ENCODE results near the gene CNIH2. TPM values are rescaled to one million over a fixed set of nuclear protein-coding genes. Genes with fewer than 3 reads are reported as not detected.

CNIH2 gene
- total and polyA plus RNA-seq, 2 of the 13 experiments (the other 11 are each of a cell fraction or from before 2014, with no cell fraction given) = 0.60 to 0.69 TPM

DNA sequence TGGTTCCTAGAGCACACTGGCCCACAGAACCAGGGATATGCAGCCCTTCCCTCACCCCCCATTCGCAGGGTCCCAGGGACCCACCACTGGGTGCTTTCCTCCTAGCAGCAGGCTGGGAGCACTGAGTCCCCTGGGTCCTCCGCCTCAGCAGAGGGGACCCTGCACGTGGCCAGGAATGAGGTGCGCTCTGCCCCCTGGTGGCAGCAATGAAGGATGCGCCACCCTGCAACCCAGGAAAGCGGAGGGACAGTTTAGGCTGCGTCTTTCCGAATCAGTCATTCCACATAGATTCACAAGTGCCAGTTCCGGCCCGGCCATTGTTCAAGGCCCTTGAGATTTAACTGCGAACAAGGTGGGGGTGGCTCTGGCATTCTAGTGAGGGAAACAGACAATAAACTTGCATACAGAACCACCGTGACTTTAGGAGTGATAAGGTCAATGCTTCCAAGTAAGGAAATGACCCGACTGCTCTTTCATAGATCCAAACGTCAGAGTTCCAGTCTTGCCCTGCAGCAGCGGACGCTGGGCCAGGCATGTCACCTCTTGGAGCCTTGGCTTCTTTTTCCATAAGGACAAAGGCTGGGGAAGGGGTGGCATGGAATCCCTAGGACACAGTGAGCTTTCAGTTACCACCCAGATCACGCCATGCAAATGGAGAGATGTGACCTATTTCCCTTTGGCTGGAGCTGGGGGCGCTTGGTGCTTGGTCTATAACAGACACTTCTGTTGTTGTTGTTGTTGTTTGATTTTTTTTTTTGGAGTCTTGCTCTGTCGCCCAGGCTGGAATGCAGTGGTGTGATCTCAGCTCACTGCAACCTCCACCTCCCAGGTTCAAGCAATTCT is 50.5 kb downstream of the CNIH2 start (continued):
- TF ChIP-seq ZNF407 (CRISPR knock-in tag; IDR thresholded peaks at IDR 0.05; ENCODE audit: not compliant biosample characterization) = no peak
- no peak for TF ChIP-seq ZNF710 (CRISPR knock-in tag; IDR thresholded peaks at IDR 0.05; ENCODE audit: borderline replicate concordance)
- no peak for TF ChIP-seq REXO4 (CRISPR knock-in tag; IDR thresholded peaks at IDR 0.05; ENCODE audit: borderline replicate concordance)
- TF ChIP-seq NONO (IDR thresholded peaks at IDR 0.05) = no peak
- peak; percentile 79 for TF ChIP-seq NONO (CRISPR knock-in tag; conservative IDR thresholded peaks at IDR 0.05)
- TF ChIP-seq DNMT1 (CRISPR knock-in tag; IDR thresholded peaks at IDR 0.05) = 0 out of 2 replicates have a peak, but pooled peaks have one; percentile 85
- TF ChIP-seq EZH2 (conservative IDR thresholded peaks at IDR 0.05; ENCODE audit: low read depth, low read length) = no peak
- TF ChIP-seq ARID3A (IDR thresholded peaks at IDR 0.05; ENCODE audit: low read depth, low read length) = no peak
- TF ChIP-seq ZNF766 (CRISPR knock-in tag; IDR thresholded peaks at IDR 0.05; ENCODE audit: borderline replicate concordance) = no peak
- peak; percentile 43; the same call in 1 of the 2 replicates for TF ChIP-seq NCOA2 (CRISPR knock-in tag; IDR thresholded peaks at IDR 0.05)
- no peak for TF ChIP-seq NPAS2 (CRISPR knock-in tag; IDR thresholded peaks at IDR 0.05; ENCODE audit: borderline replicate concordance)
- TF ChIP-seq KDM5A (IDR thresholded peaks at IDR 0.05; ENCODE audit: borderline replicate concordance, low read length) = no peak
- peak; percentile 68; the same call in 1 of the 2 replicates for TF ChIP-seq HOXA9 (CRISPR knock-in tag; IDR thresholded peaks at IDR 0.05; ENCODE audit: borderline replicate concordance)
- no peak for TF ChIP-seq SNAPC5 (CRISPR knock-in tag; IDR thresholded peaks at IDR 0.05; ENCODE audit: borderline replicate concordance)
- TF ChIP-seq SNRNP70 (IDR thresholded peaks at IDR 0.05; ENCODE audit: low read depth, low read length) = no peak

Data from HepG2 (cell line).